ENCODE data around the gene TIMM23.
"Not testable (repeated sequence)": the region's sequence is repeated elsewhere in the genome, so short reads cannot be mapped to it uniquely, and the experiment has no call there.

TIMM23 gene

DNA sequence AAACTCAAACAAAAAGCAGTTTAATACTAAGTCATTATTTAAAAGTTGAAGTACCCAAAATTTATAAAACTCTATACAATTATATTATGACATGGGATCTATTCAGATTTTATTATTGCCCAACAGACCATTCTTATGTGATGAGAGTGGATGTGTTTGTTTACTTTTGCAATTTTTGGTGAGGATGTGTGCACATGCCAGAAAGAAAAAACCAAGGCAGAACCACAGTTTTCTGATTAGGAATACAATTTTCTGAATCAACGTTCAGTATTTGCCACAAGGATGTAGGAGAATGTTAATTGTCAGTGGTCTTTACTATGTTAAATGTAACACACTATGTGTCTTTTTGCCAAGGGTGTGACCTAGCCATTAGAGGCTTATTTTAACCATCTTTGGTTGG, 9.1 kb downstream of the TIMM23 start:
- DNase-seq (ENCODE audit: low read depth); H3K4me3 ChIP-seq (ENCODE audit: low read depth, low read length): not testable (repeated sequence)

DNA sequence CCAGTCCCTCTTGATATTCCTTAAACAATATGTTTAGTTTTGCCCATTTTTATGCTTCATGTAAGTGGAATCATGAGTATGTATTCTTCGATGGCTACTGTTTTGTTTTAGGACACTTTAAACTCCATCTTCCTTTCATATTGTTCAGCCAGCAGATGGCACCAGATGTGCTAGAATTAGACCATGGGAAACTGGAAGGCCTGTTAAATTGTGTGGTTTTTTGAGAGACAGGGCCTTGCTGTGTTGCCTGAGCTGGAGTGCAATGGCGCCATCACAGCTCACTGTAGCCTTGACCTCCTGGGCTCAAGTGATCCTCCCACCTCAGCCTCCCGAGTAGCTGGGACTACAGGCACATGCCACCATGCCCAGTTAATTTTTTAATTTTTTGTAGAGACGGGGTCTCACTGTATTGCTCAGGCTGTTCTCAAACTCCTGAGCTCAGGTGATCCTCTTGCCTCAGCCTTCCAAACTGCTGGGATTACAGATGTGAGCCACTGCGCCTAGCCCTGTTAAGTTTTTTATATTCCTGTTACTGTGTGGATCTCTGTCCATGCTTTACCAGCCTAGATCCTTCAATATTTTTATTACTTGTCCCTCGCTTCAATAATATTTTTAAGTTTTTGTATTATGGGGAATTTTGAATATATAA, 11.4 kb downstream of the TIMM23 start:
- H3K4me3 ChIP-seq (ENCODE audit: low read depth, low read length); DNase-seq (ENCODE audit: low read depth): not testable (repeated sequence)
- TF ChIP-seq, protein P1, sequence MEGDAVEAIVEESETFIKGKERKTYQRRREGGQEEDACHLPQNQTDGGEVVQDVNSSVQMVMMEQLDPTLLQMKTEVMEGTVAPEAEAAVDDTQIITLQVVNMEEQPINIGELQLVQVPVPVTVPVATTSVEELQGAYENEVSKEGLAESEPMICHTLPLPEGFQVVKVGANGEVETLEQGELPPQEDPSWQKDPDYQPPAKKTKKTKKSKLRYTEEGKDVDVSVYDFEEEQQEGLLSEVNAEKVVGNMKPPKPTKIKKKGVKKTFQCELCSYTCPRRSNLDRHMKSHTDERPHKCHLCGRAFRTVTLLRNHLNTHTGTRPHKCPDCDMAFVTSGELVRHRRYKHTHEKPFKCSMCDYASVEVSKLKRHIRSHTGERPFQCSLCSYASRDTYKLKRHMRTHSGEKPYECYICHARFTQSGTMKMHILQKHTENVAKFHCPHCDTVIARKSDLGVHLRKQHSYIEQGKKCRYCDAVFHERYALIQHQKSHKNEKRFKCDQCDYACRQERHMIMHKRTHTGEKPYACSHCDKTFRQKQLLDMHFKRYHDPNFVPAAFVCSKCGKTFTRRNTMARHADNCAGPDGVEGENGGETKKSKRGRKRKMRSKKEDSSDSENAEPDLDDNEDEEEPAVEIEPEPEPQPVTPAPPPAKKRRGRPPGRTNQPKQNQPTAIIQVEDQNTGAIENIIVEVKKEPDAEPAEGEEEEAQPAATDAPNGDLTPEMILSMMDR (IDR thresholded peaks at IDR 0.05; ENCODE audit: control insufficient read depth, extremely low read depth, insufficient read depth) = peak; percentile 48

DNA sequence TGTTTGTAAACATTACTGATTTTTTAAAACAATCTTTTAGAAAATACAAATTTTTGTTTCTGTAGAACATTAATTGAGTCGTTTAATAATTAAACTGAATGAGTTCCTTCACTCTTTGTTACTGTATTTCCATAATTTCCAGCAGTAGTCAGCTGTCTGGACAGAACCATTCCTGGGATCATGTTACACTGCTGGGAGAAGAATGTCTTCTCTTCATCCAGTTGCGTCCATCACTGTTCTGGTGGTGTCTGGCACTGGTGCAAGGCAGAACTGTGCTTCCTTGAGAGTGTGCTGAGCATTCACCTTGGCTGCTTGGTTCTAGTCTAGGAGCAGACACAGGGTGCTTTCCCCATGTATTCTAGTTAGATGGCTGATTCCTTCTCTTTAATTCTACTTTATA, 12.2 kb downstream of the TIMM23 start:
- H3K4me3 ChIP-seq (ENCODE audit: low read depth, low read length); DNase-seq (ENCODE audit: low read depth): not testable (repeated sequence)

DNA sequence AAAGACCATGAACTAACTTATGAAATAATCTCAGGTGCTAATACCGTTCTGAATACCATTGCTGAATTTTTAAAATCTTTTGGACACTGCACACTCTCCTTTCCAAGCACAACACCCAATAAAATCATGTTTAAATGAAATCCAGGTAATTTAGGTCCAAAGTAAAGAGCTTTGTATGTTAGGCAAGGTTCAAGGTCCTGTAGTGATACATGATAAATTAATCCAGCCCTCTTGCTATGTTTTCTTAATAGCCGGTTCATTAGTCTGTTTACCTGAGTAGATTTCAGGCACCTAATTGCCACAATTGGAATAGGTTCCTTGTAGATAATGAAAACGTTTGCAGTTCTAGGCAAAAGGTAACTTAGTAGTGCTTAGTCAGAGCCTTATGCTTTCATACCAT, 13.3 kb downstream of the TIMM23 start:
- not testable (repeated sequence) for H3K4me3 ChIP-seq (ENCODE audit: low read depth, low read length); DNase-seq (ENCODE audit: low read depth)

DNA sequence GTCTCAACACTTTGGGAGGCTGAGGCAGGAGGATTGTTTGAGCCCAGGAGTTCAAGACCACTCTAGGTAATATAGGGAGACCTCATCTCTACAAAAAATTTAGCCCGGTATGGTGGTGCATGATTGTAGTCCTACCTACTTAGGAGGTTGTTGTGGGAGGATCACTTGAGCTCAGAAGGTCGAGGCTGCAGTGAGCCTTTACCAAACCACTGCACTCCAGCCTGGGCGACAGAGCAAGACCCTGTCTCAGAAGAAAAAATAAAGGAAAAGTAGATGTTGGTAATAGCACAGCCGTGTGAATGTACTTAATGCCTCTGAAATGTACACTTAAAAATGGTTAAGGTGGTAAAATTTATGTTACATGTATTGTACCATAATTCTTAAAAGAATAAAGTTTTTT, 25.3 kb downstream of the TIMM23 start:
- DNase-seq (ENCODE audit: low read depth) = no peak
- TF ChIP-seq, protein P1 (IDR thresholded peaks at IDR 0.05; ENCODE audit: control insufficient read depth, extremely low read depth, insufficient read depth) = no peak

DNA sequence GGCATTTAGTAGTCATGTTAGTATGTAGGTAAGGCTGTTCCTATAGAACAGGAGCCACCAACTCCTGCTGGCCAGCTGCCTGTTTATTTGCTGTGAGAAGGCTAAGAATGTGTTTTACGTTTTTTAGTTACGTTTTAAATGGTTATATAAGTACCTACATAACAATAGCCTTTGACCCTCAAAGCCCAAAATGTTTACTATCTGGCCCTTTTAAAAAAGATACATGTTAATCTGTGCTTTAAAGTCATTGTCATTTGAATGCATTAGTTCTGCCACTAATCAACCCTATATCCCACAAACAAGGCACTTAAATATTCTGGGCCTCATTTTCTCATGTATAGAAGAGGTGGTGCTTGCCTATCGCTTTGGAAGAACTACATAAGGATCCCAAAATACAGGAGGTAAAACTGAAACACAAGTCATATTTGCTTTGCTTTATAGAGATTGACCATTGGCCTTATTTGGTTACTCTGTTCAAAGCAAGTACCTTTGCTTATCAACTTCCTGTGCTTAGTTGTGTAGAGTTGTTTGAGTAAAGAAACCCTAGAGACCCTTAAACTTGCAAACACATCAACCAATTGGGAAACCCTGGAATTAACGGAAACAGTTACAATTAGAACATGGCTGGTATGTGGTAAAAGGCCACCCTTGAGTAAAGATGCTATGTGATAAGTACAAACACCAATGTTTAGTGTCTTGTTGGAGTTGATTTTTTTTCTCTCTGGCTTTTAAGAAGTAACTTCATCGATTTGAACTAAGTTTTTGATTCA, 25.9 kb downstream of the TIMM23 start:
- DNase-seq (ENCODE audit: low read depth) = no peak
- TF ChIP-seq, protein P1 (IDR thresholded peaks at IDR 0.05; ENCODE audit: control insufficient read depth, extremely low read depth, insufficient read depth) = no peak
- no peak overlapping the region for H3K4me3 ChIP-seq (ENCODE audit: low read depth, low read length)

More for the DNA sequence above, 25.3 kb downstream of the TIMM23 start:
- no peak overlapping the region for H3K4me3 ChIP-seq (ENCODE audit: low read depth, low read length)

DNA sequence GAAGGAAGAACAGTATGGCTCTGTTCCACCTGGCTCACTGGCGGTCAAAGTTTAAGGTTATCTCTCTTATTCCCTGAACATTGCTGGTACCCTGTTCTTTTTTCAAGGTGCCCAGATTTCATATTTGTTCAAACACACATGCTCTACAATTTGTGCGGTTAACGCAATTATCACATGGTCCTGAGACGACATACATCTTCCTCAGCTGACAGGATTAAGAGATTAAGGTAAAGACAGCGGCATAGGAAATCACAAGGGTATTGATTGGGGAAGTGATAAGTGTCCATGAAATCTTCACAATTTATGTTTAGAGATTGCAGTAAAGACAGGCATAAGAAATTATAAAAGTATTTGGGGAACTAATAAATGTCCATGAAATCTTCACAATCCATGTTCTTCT, 27.7 kb downstream of the TIMM23 start:
- not testable (repeated sequence) for H3K4me3 ChIP-seq (ENCODE audit: low read depth, low read length); DNase-seq (ENCODE audit: low read depth)

DNA sequence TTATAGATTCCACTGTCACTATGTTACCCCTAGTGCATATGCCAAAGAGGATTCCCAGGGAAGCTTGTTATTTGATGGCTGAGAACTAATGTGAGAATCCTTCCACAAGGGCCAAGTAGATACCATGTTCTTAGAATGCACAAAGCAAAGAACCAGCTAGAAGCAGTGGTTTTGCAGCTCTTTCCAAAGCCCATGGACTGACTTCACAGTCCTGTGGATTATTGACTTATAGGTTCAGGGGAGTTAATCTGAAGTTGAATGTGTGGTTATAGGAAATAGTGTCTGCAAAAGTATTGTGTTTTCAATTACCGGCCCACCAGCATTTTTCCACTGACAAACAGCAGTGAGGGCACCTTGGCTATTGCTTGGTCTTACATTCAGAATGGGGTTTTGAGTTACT, 28.2 kb downstream of the TIMM23 start:
- TF ChIP-seq, protein P1 (IDR thresholded peaks at IDR 0.05; ENCODE audit: control insufficient read depth, extremely low read depth, insufficient read depth) = no peak
- H3K4me3 ChIP-seq (ENCODE audit: low read depth, low read length) = no peak overlapping the region
- no peak for DNase-seq (ENCODE audit: low read depth)

DNA sequence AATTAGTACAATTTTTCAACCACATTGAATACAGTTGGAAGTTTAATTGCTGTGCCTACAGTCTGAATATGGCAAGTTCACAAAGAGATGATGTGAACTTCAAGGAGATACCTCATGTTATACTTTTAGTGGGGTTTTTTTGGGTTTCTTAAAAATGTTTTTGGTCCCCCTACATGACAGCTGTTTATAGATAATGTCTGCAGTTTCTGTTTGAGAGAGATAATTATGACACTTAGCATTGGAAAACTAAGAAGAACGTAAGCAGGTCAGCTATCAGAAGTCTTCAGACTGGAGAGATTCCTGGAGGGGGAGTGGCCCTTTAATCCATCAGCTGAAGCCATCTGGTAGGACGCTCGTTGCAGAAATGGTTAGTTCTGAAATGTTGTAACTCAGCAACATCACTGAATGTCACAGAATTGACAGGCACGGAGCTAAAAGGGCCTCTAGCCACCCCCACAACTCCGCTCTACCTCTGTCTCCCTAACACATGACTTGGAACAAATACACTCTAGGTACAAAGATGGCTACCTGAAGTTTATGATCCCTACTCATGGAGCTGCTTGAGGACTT, 29.0 kb downstream of the TIMM23 start:
- no peak for DNase-seq (ENCODE audit: low read depth)
- H3K4me3 ChIP-seq (ENCODE audit: low read depth, low read length) = no peak overlapping the region
- TF ChIP-seq, protein P1 (IDR thresholded peaks at IDR 0.05; ENCODE audit: control insufficient read depth, extremely low read depth, insufficient read depth) = no peak

DNA sequence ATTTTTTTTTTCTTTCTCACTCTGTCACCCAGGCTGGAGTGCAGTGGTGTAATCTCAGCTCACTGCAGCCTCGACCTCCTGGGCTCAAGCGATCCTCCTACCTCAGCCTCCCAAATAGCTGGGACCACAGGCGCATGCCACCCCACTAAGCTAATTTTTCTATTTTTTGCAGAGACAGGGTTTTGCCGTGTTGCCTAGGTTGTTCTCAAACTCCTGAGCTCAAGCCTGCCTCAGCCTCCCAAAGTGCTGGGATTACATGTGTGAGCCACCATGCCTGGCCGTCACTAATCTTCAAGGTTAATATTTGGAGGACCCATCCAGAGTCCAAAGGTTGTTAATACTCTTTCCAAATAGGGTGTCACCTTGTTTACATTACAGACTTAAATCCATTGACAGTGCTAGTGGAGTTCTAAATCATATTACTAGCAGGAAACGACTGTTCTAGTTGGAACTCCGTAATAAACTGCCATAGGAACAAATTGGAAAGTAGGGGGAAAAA, 29.9 kb downstream of the TIMM23 start:
- DNase-seq (ENCODE audit: low read depth) = not testable (repeated sequence)

More for the DNA sequence above, 29.9 kb downstream of the TIMM23 start:
- H3K4me3 ChIP-seq (ENCODE audit: low read depth, low read length) = not testable (repeated sequence)

All from LNCaP clone FGC (cell line).